OCI-LY3 (cell line): ENCODE data around the gene PTPRD.

Source experiments
- EZH2phosphoT487 ChIP-seq: fragments of 200-600 bp; shearing (Covaris generic); IDR thresholded peaks from 2 replicates; pipeline ENCODE4 v1.6.1; 2018; ENCODE audit warnings: antibody characterized with exemption, mixed run types, low read depth
- TF ChIP-seq, protein P1 (sequence below): fragments of 200-600, 300-600 bp; sonication (generic); IDR thresholded peaks from 2 replicates; pipeline ENCODE4 v1.5.1; 2014; ENCODE audit warnings: antibody characterized with exemption, low read length, low read depth

- TF ChIP-seq, protein P1, sequence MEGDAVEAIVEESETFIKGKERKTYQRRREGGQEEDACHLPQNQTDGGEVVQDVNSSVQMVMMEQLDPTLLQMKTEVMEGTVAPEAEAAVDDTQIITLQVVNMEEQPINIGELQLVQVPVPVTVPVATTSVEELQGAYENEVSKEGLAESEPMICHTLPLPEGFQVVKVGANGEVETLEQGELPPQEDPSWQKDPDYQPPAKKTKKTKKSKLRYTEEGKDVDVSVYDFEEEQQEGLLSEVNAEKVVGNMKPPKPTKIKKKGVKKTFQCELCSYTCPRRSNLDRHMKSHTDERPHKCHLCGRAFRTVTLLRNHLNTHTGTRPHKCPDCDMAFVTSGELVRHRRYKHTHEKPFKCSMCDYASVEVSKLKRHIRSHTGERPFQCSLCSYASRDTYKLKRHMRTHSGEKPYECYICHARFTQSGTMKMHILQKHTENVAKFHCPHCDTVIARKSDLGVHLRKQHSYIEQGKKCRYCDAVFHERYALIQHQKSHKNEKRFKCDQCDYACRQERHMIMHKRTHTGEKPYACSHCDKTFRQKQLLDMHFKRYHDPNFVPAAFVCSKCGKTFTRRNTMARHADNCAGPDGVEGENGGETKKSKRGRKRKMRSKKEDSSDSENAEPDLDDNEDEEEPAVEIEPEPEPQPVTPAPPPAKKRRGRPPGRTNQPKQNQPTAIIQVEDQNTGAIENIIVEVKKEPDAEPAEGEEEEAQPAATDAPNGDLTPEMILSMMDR, result no peak
- TF ChIP-seq EZH2phosphoT487, result no peak
Measured at GRCh38 chr9:10354591-10354990, 258.2 kb downstream of the PTPRD start.
